ENCODE data around the gene SPOCK2.

SPOCK2 gene

DNA sequence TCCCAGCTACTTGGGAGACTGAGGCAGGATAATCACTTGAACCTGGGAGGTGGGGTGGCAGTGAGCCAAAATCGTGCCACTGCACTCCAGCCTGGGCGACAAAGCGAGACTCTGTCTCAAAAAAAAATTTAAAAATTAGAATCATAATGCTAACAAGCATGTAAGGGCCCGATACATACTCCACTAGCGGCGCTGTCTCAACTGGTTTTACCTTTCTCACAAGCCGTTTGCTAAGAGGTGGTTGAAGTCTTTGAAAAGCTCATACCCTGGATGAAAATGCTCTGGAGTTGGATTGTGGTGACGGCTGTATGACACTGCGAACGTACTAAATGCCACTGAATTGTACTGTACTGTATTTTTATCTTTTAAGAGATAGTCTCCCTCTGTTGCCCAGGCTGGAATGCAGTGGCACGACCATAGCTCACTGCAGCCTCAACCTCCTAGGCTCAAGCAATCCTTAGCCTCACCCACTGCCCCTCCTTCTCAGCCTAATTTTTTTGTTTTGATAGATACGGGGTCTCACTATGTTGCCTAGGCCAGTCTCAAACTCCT is 29.9 kb downstream of the SPOCK2 start:
- Histone ChIP-seq H3K9ac (ENCODE audit: low read length) (no peak overlapping the region), H3K36me3 (ENCODE audit: insufficient read depth, low read length) (no peaks in the 10 kb centered on the region), H3K27ac (ENCODE audit: low read depth, low read length) (no peak overlapping the region), H3K4me1 (ENCODE audit: insufficient read depth, low read length) (no peaks in the 10 kb centered on the region), H3K9me3 (ENCODE audit: low read length) (no peaks in the 10 kb centered on the region), H3K27me3 (ENCODE audit: control insufficient read depth in 1 of 2, insufficient read depth in 2 of 2, low read length in 2 of 2) (no peaks in the 10 kb centered on the region), H3K4me3 (ENCODE audit: low read depth in 1 of 2, low read length in 2 of 2) (no peak overlapping the region)

DNA sequence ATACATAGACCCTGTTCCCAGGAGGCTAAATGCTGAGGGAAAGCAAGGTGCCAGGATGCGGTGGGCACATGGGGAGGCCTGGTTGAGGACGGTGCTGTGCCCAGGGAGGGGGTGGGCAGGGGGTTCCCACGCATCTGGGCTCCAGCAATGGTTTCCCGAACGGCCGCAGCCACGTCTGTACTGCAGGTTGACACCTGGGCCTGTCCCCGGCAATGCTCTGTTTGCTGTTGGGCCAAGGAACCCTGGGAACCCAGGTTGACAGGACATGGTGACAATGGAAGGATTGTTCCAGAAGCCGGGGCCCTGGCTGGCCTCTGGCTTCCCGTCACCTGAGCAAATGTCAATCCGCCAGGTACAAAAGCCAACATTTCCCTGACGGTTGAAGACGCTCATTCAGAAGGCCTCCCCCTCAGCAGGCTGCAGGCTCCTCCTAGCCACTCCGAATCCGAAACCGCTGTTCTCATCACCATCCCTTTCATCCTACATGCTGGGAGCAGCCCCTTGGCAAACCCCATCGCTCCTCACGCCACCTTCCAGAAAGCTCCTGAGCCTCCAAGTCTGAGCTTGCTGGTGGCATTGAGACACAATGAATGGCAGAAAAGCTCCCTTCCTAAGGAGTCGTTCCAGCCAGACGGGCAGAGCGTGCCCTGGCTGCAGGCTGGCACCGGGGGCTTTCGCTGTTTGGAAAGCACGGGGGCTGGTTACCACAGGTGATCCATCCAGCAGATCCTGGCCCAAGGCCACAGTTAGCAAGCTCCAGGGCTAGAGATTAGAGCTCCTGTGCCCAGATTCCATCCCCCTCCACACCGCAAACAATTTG is 31.2 kb downstream of the SPOCK2 start:
- Histone ChIP-seq H3K4me3 (ENCODE audit: low read depth in 1 of 2, low read length in 2 of 2) (no peak overlapping the region), H3K9ac (ENCODE audit: low read length) (no peak overlapping the region), H3K9me3 (ENCODE audit: low read length) (no peaks in the 10 kb centered on the region), H3K27me3 (ENCODE audit: control insufficient read depth in 1 of 2, insufficient read depth in 2 of 2, low read length in 2 of 2) (no peaks in the 10 kb centered on the region), H3K36me3 (ENCODE audit: insufficient read depth, low read length) (no peaks in the 10 kb centered on the region), H3K27ac (ENCODE audit: low read depth, low read length) (no peak overlapping the region), H3K4me1 (ENCODE audit: insufficient read depth, low read length) (no peaks in the 10 kb centered on the region)

DNA sequence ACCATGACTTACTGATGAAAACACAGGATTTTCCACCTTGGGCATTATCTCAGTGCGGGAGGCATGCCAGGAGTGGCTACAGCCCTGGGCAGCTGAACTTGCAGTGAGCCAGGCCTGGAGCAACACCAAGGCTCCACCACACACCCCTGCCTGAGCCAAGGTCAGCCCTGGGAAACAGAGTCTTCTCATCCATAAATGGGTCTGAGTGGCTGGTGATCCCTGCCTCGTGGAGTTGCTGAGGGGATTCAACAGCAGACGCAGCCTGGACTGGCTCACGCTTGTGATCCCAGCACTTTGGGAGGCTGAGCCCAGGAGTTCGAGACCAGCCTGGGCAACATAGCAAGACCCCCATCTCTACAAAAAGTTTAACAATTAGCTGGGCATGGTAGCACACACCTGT is 32.2 kb downstream of the SPOCK2 start:
- no peaks in the 10 kb centered on the region for H3K36me3 ChIP-seq (ENCODE audit: insufficient read depth, low read length)
- H3K9me3 ChIP-seq (ENCODE audit: low read length), result no peaks in the 10 kb centered on the region
- H3K27ac ChIP-seq (ENCODE audit: low read depth, low read length), result no peak overlapping the region
- no peak overlapping the region for H3K9ac ChIP-seq (ENCODE audit: low read length)
- no peak overlapping the region for H3K4me3 ChIP-seq (ENCODE audit: low read depth in 1 of 2, low read length in 2 of 2)
- no peaks in the 10 kb centered on the region for H3K27me3 ChIP-seq (ENCODE audit: control insufficient read depth in 1 of 2, insufficient read depth in 2 of 2, low read length in 2 of 2)
- H3K4me1 ChIP-seq (ENCODE audit: insufficient read depth, low read length), result no peaks in the 10 kb centered on the region

DNA sequence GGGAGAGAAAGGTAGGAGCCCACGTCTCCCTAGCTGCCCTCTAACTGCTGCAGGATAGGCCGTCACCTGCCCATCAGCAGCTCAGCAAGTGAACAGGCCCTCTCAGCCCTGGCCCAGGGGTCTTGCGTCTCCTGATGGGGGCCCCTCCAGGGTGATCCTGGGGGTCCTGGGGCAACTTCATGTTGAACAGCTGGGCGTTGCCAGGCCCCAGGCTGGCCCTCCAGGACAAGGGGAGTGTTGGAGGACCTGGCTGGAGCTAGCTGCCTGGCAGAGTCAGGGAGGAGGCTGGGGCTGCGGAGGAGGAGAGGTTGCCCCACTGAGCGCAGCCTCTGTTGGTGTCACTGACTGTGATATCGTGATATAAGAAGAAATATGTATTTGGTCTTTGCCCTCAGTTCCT is 34.7 kb downstream of the SPOCK2 start:
- H3K27me3 ChIP-seq (ENCODE audit: control insufficient read depth in 1 of 2, insufficient read depth in 2 of 2, low read length in 2 of 2), result no peaks in the 10 kb centered on the region
- H3K4me1 ChIP-seq (ENCODE audit: insufficient read depth, low read length), result no peaks in the 10 kb centered on the region
- H3K27ac ChIP-seq (ENCODE audit: low read depth, low read length), result no peak overlapping the region
- H3K4me3 ChIP-seq (ENCODE audit: low read depth in 1 of 2, low read length in 2 of 2), result no peak overlapping the region
- H3K36me3 ChIP-seq (ENCODE audit: insufficient read depth, low read length), result no peaks in the 10 kb centered on the region
- no peaks in the 10 kb centered on the region for H3K9me3 ChIP-seq (ENCODE audit: low read length)
- H3K9ac ChIP-seq (ENCODE audit: low read length), result no peak overlapping the region

DNA sequence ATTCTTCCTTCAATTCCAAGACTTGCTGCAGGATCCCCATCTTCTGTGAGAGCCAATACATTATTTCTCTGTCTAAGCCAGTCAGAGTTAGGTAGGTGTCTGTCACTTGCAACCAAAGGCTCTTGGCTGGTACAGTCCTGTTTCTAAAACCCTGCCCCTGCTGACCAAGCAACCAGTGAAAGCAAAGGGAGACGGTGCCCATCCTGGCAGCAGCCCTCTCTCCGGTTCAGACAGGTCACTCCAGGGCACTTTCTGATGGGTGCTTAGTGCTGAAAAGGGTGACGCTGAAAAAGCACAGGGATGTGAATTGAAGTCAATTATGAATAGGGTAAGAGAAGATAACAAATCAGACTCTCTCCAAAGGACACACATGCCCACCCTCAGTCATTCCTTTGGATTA is 37.5 kb downstream of the SPOCK2 start:
- Histone ChIP-seq H3K4me1 (ENCODE audit: insufficient read depth, low read length) (no peaks in the 10 kb centered on the region), H3K36me3 (ENCODE audit: insufficient read depth, low read length) (no peaks in the 10 kb centered on the region), H3K27me3 (ENCODE audit: control insufficient read depth in 1 of 2, insufficient read depth in 2 of 2, low read length in 2 of 2) (no peaks in the 10 kb centered on the region), H3K9ac (ENCODE audit: low read length) (no peak overlapping the region), H3K9me3 (ENCODE audit: low read length) (no peaks in the 10 kb centered on the region), H3K27ac (ENCODE audit: low read depth, low read length) (no peak overlapping the region), H3K4me3 (ENCODE audit: low read depth in 1 of 2, low read length in 2 of 2) (no peak overlapping the region)

DNA sequence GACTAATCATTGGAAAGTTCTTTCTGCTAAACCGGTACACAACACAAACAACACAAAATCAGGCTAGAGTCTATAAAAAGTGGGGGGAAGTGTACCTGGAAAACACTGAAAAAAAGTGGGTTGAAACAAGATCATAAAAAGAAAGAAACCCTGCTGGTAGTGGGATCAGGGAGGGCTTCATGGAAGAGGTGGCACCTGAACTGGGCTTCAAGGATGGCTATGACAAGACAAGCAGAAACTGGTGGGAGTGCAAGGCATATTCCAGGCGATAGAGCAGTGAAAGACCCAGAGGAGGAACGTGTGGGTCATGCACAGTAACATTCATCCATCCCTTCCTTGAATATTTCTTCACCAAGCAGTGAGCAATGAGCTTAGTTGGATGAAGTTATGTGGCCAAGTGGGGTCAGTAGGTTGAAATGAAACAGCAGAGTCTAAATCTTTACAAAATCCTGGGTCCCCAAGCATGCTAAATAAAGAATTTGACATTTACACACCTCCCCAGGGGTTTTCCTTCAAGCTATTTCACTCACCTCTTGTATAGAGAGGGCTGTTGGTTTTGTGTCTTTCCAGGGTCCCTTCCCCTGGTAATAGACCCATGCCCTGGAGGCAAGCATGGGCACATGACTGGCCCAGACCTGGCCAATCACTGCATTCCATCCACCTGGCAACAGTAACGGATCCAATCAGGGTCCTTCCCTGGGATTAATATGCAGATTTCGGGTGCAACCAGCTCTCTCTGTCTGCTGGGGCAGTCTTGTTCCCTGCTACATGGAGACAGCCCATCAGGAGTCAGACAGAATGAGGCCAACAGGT is 38.2 kb downstream of the SPOCK2 start:
- no peaks in the 10 kb centered on the region for H3K4me1 ChIP-seq (ENCODE audit: insufficient read depth, low read length)
- H3K27me3 ChIP-seq (ENCODE audit: control insufficient read depth in 1 of 2, insufficient read depth in 2 of 2, low read length in 2 of 2), result no peaks in the 10 kb centered on the region

DNA sequence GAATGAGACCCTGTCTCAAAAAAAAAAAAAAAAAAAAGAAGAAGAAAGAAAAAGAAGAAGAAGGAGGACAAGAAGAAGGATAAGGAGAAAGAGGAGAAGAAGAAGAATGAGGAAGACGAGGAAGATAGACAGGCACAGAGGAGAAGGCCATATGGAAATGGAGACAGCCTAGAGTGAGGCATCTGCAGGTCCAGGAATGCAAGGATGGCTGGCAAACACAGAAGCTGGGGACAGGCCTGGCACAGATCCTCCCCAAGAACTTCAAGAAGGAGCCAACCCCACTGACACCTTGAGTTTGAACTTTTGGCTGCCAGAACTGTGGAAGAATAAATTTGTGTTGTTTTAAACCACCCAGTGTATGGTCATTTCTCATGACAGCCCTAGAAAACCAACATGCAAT is 38.9 kb downstream of the SPOCK2 start:
- Histone ChIP-seq H3K9me3 (ENCODE audit: low read length) (no peaks in the 10 kb centered on the region), H3K9ac (ENCODE audit: low read length) (no peak overlapping the region)

More for the DNA sequence above, 38.2 kb downstream of the SPOCK2 start:
- Histone ChIP-seq H3K27ac (ENCODE audit: low read depth, low read length) (no peak overlapping the region), H3K4me3 (ENCODE audit: low read depth in 1 of 2, low read length in 2 of 2) (no peak overlapping the region), H3K36me3 (ENCODE audit: insufficient read depth, low read length) (no peaks in the 10 kb centered on the region), H3K9ac (ENCODE audit: low read length) (no peak overlapping the region), H3K9me3 (ENCODE audit: low read length) (no peaks in the 10 kb centered on the region)

DNA sequence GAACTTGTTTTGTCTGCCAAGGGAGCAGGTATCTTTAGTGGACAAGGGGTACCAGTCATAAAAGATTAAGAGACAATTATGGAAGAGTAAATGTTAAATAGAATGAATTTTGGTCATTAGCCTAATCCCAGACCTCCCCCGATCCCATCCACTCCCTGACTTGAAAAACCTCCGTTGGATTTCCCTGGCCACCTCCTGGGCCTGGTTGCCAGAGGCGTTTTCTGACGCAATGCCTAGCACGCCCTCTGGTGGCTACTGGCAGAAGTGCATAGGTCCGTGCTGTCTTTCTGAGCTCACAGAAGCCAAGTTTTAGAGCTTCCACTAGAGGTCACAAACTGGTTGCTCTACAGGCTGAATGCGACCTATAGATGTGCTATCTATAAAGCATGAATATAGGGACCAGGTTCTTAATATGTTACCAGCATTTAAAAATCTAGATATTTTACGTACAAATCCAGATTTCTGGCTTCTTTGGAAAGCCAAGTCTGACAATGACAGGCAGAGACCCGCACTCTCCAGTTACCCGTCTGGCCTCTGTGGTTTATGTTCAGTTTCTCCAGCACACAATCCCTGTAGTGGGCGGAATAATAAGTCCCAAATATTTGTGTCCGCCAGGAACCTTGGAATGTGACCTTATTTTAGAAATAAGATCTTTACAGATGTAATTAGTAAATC is 39.8 kb downstream of the SPOCK2 start:
- H3K9ac ChIP-seq (ENCODE audit: low read length), result no peak overlapping the region

More for the DNA sequence above, 38.9 kb downstream of the SPOCK2 start:
- Histone ChIP-seq H3K36me3 (ENCODE audit: insufficient read depth, low read length) (no peaks in the 10 kb centered on the region), H3K27me3 (ENCODE audit: control insufficient read depth in 1 of 2, insufficient read depth in 2 of 2, low read length in 2 of 2) (no peaks in the 10 kb centered on the region), H3K4me3 (ENCODE audit: low read depth in 1 of 2, low read length in 2 of 2) (no peak overlapping the region), H3K4me1 (ENCODE audit: insufficient read depth, low read length) (peaks cover 2% of the 10 kb centered on the region), H3K27ac (ENCODE audit: low read depth, low read length) (no peak overlapping the region)

DNA sequence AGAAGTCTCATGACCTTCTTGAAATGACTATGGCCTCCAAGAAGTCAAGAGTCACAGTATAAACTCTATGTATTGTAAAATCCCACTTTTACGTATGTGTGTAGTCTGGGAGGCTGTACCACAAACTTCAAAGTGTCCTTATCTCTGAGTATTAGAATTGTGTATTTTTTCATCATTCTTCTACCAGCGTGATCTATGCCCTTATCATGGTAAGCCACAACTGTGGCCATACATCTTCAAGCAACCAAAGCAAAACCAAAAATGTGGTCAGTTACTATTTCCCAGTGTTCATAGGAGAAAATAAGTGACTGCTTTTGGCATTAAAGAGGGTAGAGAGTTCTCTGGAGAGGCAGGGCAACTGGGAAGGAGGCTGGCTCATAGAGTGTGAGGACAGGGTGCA is 42.8 kb downstream of the SPOCK2 start:
- Histone ChIP-seq H3K27me3 (ENCODE audit: control insufficient read depth in 1 of 2, insufficient read depth in 2 of 2, low read length in 2 of 2) (no peaks in the 10 kb centered on the region), H3K4me1 (ENCODE audit: insufficient read depth, low read length) (peaks cover 5% of the 10 kb centered on the region), H3K27ac (ENCODE audit: low read depth, low read length) (no peak overlapping the region), H3K36me3 (ENCODE audit: insufficient read depth, low read length) (no peaks in the 10 kb centered on the region), H3K4me3 (ENCODE audit: low read depth in 1 of 2, low read length in 2 of 2) (no peak overlapping the region), H3K9me3 (ENCODE audit: low read length) (no peaks in the 10 kb centered on the region), H3K9ac (ENCODE audit: low read length) (no peak overlapping the region)

More for the DNA sequence above, 39.8 kb downstream of the SPOCK2 start:
- H3K4me1 ChIP-seq (ENCODE audit: insufficient read depth, low read length), result peaks cover 5% of the 10 kb centered on the region
- no peak overlapping the region for H3K27ac ChIP-seq (ENCODE audit: low read depth, low read length)
- no peak overlapping the region for H3K4me3 ChIP-seq (ENCODE audit: low read depth in 1 of 2, low read length in 2 of 2)
- H3K9me3 ChIP-seq (ENCODE audit: low read length), result no peaks in the 10 kb centered on the region
- no peaks in the 10 kb centered on the region for H3K36me3 ChIP-seq (ENCODE audit: insufficient read depth, low read length)
- no peaks in the 10 kb centered on the region for H3K27me3 ChIP-seq (ENCODE audit: control insufficient read depth in 1 of 2, insufficient read depth in 2 of 2, low read length in 2 of 2)

DNA sequence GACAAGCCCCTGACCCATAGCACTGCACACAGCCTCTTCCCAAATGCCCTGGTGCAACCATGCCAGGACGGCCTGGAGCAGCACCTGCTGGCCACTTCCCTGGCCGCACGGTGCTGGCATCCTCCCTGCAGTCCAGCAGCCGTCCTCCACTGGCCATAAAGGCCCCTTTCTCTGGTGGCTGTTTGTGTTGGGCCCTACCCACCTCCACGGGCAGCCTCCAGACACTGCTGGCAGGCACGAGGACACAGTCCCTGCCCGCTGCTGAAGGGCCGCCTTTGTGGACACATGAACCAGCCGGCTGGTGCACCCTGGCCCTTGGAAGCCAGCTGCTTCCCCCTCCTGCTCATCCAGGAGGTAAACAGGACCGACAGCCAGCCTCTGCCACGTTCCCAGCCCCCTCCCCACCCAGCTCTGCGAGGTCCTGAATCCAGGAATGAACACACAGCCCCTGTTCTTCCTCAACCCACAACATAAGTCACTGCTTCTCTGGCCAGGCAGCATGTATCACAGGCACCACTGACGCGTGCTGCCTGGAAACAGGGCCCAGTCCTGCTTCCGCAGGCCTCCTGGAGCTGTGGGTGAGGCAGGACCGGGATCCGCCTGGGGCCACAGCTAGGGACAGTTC is 43.8 kb downstream of the SPOCK2 start:
- Histone ChIP-seq H3K9ac (ENCODE audit: low read length) (no peak overlapping the region), H3K36me3 (ENCODE audit: insufficient read depth, low read length) (no peaks in the 10 kb centered on the region), H3K4me1 (ENCODE audit: insufficient read depth, low read length) (peaks cover 5% of the 10 kb centered on the region), H3K27me3 (ENCODE audit: control insufficient read depth in 1 of 2, insufficient read depth in 2 of 2, low read length in 2 of 2) (no peaks in the 10 kb centered on the region), H3K9me3 (ENCODE audit: low read length) (no peaks in the 10 kb centered on the region), H3K27ac (ENCODE audit: low read depth, low read length) (peak overlapping the region; percentile 64), H3K4me3 (ENCODE audit: low read depth in 1 of 2, low read length in 2 of 2) (no peak overlapping the region)
